ENCODE measurements around the gene KRTAP5-1.
"Not testable (repeated sequence)": the region's sequence is repeated elsewhere in the genome, so short reads cannot be mapped to it uniquely, and the experiment has no call there.

The KRTAP5-1 gene

DNA sequence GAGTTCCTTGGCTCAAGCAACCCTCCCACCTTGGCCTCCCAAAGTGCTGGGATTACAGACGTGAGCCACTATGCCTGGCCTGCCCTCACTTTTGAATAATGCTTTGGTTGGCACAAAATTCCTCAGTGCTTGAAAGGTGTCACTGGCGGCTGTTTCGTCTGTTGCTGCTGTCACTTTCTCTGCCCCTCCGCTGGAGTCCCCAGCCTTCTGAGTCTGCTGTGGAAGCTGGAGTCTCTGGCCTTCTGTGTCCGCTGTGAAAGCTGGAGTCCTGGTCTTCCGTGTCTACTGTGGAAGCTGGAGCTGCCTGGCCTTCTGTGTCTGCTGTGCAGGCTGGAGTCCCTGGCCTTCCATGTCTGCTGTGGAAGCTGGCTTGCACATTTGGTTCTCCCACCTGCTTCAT is 4.9 kb upstream of the KRTAP5-1 start:
- ATAC-seq = no peak
- no peaks in the 10 kb centered on the region for H3K9me3 Mint-ChIP-seq
- no peaks in the 10 kb centered on the region for H3K36me3 Mint-ChIP-seq
- H3K4me3 Mint-ChIP-seq = no peak overlapping the region
- H3K27ac Mint-ChIP-seq = no peak overlapping the region
- peaks cover 37% of the 10 kb centered on the region for H3K4me1 Mint-ChIP-seq
- peaks cover 17% of the 10 kb centered on the region for H3K27me3 Mint-ChIP-seq

DNA sequence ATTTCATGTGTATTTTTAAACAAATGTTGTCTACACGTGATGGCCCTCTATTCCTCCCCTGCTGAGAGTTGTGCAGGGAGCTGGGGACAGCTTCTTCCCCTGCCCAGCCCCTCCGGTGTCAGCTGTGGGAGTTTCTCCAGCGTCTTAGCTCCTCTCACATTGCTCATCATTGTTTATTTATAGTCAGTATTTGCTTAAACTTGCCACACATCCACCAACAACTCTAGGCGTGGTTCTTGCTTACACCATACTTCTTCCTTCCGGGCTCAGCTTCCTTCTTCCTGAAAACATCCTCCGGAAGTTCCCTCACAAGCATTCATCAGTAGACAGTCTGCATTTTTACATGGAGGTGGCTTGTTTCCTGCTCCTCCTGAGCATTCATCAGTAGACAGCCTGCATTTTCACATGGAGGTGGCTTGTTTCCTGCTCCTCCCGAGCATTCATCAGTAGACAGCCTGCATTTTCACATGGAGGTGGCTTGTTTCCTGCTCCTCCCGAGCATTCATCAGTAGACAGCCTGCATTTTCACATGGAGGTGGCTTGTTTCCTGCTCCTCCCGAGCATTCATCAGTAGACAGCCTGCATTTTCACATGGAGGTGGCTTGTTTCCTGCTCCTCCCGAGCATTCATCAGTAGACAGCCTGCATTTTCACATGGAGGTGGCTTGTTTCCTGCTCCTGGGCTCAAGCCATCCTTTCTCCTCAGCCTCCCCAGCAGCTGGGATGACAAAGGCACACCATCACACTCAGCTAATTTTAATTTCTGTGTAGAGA is 4.3 kb upstream of the KRTAP5-1 start:
- peak overlapping the region; percentile 71 for H3K27ac Mint-ChIP-seq
- H3K4me3 Mint-ChIP-seq = peak overlapping the region; percentile 57
- H3K4me1 Mint-ChIP-seq = peaks cover 35% of the 10 kb centered on the region
- not testable (repeated sequence) for H3K36me3 Mint-ChIP-seq, H3K9me3 Mint-ChIP-seq
- H3K27me3 Mint-ChIP-seq = peaks cover 18% of the 10 kb centered on the region
- ATAC-seq = peak; percentile 80

DNA sequence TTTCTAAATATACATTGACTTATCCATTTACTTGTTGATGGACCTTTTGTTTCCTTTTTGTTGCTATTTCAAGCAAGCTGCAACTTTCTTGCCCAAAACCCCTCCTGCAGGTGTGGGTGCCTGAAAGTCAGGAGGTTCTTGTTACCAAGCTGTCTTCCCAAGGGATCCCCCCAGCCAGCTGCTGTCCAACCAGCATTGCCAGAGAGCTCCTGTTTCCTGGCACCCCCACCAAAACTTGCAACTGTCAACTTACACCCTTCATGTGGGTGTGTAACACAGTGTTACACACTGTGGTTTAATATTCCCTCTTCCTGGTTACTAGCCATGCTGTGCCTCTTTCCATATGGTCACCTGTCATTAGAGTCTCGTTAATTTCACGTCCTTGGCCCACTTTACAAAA is 1.6 kb upstream of the KRTAP5-1 start:
- Mint-ChIP-seq H3K27me3 (peaks cover 30% of the 10 kb centered on the region), H3K4me1 (peaks cover 49% of the 10 kb centered on the region), H3K36me3 (no peaks in the 10 kb centered on the region), H3K9me3 (no peaks in the 10 kb centered on the region), H3K27ac (no peak overlapping the region), H3K4me3 (no peak overlapping the region)
- no peak for ATAC-seq

DNA sequence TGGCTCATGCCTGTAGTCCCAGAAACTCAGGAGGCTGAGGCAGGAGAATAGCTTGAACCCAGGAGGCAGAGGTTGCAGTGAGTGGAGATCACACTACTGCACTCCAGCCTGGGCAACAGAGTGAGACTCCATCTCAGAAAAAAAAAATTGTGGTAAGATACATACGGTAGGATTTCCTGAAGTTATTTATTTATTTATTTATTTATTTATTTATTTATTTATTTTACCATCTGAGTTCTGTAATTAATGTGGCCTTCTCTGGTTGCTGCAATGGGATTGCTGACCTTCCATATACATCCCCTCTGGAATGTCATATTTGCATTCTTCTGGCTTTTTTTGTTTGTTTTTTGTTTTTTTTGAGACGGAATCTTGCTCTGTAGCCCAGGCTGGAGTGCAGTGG is 2.2 kb downstream of the KRTAP5-1 start:
- H3K36me3 Mint-ChIP-seq, H3K9me3 Mint-ChIP-seq, H3K4me3 Mint-ChIP-seq, ATAC-seq, H3K27ac Mint-ChIP-seq: not testable (repeated sequence)
- H3K27me3 Mint-ChIP-seq = peaks cover 20% of the 10 kb centered on the region
- H3K4me1 Mint-ChIP-seq = peaks cover 32% of the 10 kb centered on the region

- peaks cover 19% of the 10 kb centered on the region for H3K27me3 Mint-ChIP-seq
- H3K27ac Mint-ChIP-seq = no peak overlapping the region
- H3K4me3 Mint-ChIP-seq = no peak overlapping the region
- peaks cover 8% of the 10 kb centered on the region for H3K36me3 Mint-ChIP-seq
- H3K4me1 Mint-ChIP-seq = peaks cover 23% of the 10 kb centered on the region
- peaks cover 7% of the 10 kb centered on the region for H3K9me3 Mint-ChIP-seq
- ATAC-seq = no peak
Observed at GRCh38 chr11:1581976-1582375, 3.1 kb downstream of the KRTAP5-1 start.

DNA sequence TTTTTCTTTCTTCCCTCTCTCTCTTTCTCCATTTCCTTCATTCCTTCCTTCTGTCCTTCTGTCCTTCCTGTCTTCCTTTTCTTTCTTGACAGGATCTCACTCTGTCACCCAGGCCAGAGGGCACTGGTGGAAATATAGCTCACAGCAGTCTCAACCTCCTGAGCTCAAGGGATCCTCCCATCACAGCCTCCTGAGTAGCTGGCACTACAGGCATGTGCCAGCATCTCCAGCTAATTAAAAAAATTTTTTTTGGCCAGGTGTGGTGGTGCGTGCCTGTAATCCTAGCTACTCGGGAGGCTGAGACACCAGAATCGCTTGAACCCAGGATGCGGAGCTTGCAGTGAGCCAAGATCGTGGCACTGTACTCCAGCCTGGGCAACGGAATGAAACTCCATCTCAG is 8.3 kb downstream of the KRTAP5-1 start:
- Mint-ChIP-seq H3K27ac (no peak overlapping the region), H3K9me3 (peaks cover 7% of the 10 kb centered on the region), H3K4me3 (no peak overlapping the region), H3K27me3 (no peaks in the 10 kb centered on the region), H3K4me1 (peaks cover 16% of the 10 kb centered on the region), H3K36me3 (peaks cover 8% of the 10 kb centered on the region)
- no peak for ATAC-seq

GRCh38 chr11:1575756-1576155 is 9.3 kb downstream of the KRTAP5-1 start:
- not testable (repeated sequence) for H3K9me3 Mint-ChIP-seq, H3K27ac Mint-ChIP-seq, H3K36me3 Mint-ChIP-seq, H3K27me3 Mint-ChIP-seq, ATAC-seq
- peak overlapping the region; percentile 51 for H3K4me3 Mint-ChIP-seq
- peaks cover 16% of the 10 kb centered on the region for H3K4me1 Mint-ChIP-seq

GRCh38 chr11:1574933-1575242 is 10.2 kb downstream of the KRTAP5-1 start:
- no peak for ATAC-seq
- peaks cover 7% of the 10 kb centered on the region for H3K9me3 Mint-ChIP-seq
- no peak overlapping the region for H3K27ac Mint-ChIP-seq
- H3K4me1 Mint-ChIP-seq = peaks cover 25% of the 10 kb centered on the region
- H3K4me3 Mint-ChIP-seq = no peak overlapping the region
- peaks cover 8% of the 10 kb centered on the region for H3K36me3 Mint-ChIP-seq
- no peaks in the 10 kb centered on the region for H3K27me3 Mint-ChIP-seq

DNA sequence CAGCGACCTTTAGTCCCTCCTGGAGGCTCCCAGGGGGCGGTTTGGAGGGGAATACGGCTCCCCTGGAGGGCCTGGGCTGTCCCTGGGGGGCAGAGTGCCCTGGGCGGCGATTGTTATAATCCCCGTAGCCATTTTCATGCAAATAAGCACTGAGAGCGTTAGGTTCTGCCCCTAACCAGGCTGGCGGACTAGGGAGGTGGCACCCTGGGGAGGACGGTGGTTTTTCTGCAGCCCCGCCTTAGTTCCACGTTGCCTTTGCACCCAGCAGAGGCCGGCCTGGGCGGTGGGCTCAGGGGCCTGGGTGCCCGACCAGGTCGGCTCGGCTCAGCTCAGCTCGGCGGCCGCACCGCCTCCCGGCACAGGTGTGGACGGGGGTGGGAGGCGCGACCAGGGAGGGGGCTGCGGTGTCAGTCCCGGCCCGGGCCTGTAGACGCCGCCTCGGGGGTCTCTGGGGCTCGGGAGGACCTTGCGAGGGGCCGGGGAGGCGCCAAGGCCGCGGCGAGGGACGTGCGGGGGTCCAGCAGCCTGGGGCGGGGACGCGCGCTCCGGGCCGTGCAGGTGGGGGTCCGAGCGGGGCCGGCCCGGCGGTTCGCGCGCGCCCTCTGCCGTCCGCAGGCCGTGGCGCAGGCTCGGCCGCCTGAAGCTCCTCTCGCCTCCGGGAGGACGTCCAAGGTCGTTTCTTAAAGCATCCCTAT is 10.7 kb downstream of the KRTAP5-1 start:
- peaks cover 30% of the 10 kb centered on the region for H3K4me1 Mint-ChIP-seq
- peak overlapping the region; percentile 70 for H3K27ac Mint-ChIP-seq
- no peaks in the 10 kb centered on the region for H3K27me3 Mint-ChIP-seq
- H3K36me3 Mint-ChIP-seq = peaks cover 8% of the 10 kb centered on the region
- peaks cover 7% of the 10 kb centered on the region for H3K9me3 Mint-ChIP-seq
- peak; percentile 84 for ATAC-seq
- peak overlapping the region; percentile 77 for H3K4me3 Mint-ChIP-seq

DNA sequence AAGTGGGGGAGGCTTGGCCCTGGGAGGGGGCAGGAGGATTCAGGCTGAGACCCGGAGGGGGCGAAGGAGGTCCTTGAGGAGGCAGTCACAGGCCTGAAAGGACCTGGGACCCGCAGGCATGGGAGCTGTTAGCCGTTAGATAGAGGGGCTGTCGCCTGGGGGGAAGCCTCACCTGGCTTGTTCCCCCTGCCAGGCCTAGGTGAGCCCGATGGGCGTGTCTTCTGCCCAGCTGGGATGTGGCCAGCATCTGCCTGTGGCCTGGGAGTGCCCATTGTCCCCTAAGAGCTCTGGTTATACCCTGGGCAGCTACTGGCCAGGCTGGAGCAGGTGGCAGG is 11.2 kb downstream of the KRTAP5-1 start:
- H3K4me3 Mint-ChIP-seq = peak overlapping the region; percentile 77
- peak; percentile 51 for ATAC-seq
- H3K36me3 Mint-ChIP-seq = peaks cover 3% of the 10 kb centered on the region
- peaks cover 7% of the 10 kb centered on the region for H3K9me3 Mint-ChIP-seq
- H3K27ac Mint-ChIP-seq = peak overlapping the region; percentile 70
- H3K4me1 Mint-ChIP-seq = peaks cover 34% of the 10 kb centered on the region
- no peaks in the 10 kb centered on the region for H3K27me3 Mint-ChIP-seq

- peaks cover 3% of the 10 kb centered on the region for H3K9me3 Mint-ChIP-seq
- H3K4me1 Mint-ChIP-seq = peaks cover 34% of the 10 kb centered on the region
- no peaks in the 10 kb centered on the region for H3K36me3 Mint-ChIP-seq
- H3K27me3 Mint-ChIP-seq = no peaks in the 10 kb centered on the region
- peak overlapping the region; percentile 70 for H3K27ac Mint-ChIP-seq
- peak overlapping the region; percentile 77 for H3K4me3 Mint-ChIP-seq
- peak; percentile 6 for ATAC-seq
Observed at GRCh38 chr11:1573077-1573902, 11.8 kb downstream of the KRTAP5-1 start.

GRCh38 chr11:1572197-1573076 is 12.6 kb downstream of the KRTAP5-1 start, which contains the start of gene DUSP8:
TSS of gene DUSP8 (minus strand) at chr11:1572271. CDS start at chr11:1565826, 6,445 bp downstream.
- peaks cover 34% of the 10 kb centered on the region for H3K4me1 Mint-ChIP-seq
- ATAC-seq = peak; percentile 66
- no peaks in the 10 kb centered on the region for H3K36me3 Mint-ChIP-seq
- peak within 1 kb of the TSS; percentile 77 for H3K4me3 Mint-ChIP-seq
- H3K27me3 Mint-ChIP-seq = no peaks in the 10 kb centered on the region
- H3K9me3 Mint-ChIP-seq = no peaks in the 10 kb centered on the region
- H3K27ac Mint-ChIP-seq = peak within 1 kb of the TSS; percentile 70

DNA sequence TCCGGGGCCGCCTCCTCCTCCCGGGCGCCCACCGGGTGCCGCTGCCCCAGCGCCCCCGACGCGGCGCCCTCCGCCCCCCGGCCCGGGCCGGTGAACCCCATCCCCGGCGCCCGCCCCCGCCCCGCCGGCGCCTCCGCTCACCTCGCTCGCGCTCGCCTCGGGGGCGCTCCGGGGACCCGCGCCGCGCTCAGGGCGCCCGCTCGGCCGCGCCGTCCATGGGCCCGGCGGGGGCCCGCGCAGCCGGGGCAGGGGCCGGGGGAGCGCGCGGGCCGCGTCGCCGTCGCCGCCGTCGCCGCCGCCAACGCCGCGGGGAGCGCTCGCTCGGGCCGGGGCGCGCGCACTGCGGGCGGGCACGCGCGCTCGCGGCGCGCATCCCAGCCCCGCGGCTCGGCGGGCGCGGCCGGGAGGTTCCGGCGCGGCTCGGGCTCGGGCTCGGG is 13.3 kb downstream of the KRTAP5-1 start:
- Mint-ChIP-seq H3K27me3 (no peaks in the 10 kb centered on the region), H3K9me3 (no peaks in the 10 kb centered on the region), H3K36me3 (no peaks in the 10 kb centered on the region), H3K4me3 (no peak overlapping the region), H3K27ac (no peak overlapping the region), H3K4me1 (peaks cover 34% of the 10 kb centered on the region)
- ATAC-seq = no peak

- no peak overlapping the region for H3K27ac Mint-ChIP-seq
- ATAC-seq = no peak
Observed at GRCh38 chr11:1570896-1571759, 14.0 kb downstream of the KRTAP5-1 start.

More at GRCh38 chr11:1570896-1571759, 14.0 kb downstream of the KRTAP5-1 start:
- peaks cover 34% of the 10 kb centered on the region for H3K4me1 Mint-ChIP-seq
- peaks cover 5% of the 10 kb centered on the region for H3K27me3 Mint-ChIP-seq
- H3K9me3 Mint-ChIP-seq = no peaks in the 10 kb centered on the region
- peak overlapping the region; percentile 10 for H3K4me3 Mint-ChIP-seq
- no peaks in the 10 kb centered on the region for H3K36me3 Mint-ChIP-seq
